OCI-M2 (cell line): Measurements from ENCODE around the gene ETV1.

Source experiments
- DNase-seq: peaks from one replicate; lab custom pipeline; 2025; ENCODE audit not compliant: unreplicated experiment; lab: John Stamatoyannopoulos, UW

The ETV1 gene

DNA sequence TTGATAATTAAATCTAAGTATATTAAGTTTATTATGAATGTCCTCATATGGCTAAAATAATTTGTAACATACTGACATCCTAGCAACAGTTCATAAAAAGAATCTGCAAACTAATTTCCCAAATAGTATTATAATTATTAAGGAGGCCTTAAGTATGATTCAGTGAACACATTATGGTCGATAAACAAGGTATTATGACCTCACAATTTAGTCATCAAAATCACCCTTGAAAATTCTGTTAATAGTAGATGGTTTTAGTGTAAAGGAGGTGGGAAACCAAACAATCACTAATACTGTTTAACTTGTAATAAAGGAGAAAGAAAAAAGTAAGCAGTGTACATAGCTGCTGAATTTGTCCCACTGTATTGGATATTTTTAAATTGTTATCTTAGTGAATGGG, 2.1 kb downstream of the ETV1 start:
- DNase-seq: no peak

DNA sequence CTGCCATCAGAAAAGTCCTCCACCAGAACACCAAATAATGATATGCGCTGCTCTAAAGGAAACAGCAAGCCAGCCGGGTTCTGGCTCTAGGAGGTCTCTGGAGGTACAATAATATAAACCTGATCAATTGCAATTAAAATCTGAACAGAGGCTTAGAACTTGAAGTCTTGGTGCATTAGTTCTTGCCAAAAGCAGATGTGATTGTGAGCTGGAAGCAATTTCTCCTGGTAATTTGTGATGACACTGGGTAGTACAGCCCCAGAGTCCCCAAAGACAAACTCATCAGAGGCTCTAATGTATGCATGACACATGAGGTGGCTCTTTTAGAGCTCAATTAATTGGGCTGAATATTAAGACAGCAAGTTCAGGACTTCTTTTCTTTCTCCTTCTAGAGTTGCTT, 3.3 kb downstream of the ETV1 start:
- DNase-seq: no peak

DNA sequence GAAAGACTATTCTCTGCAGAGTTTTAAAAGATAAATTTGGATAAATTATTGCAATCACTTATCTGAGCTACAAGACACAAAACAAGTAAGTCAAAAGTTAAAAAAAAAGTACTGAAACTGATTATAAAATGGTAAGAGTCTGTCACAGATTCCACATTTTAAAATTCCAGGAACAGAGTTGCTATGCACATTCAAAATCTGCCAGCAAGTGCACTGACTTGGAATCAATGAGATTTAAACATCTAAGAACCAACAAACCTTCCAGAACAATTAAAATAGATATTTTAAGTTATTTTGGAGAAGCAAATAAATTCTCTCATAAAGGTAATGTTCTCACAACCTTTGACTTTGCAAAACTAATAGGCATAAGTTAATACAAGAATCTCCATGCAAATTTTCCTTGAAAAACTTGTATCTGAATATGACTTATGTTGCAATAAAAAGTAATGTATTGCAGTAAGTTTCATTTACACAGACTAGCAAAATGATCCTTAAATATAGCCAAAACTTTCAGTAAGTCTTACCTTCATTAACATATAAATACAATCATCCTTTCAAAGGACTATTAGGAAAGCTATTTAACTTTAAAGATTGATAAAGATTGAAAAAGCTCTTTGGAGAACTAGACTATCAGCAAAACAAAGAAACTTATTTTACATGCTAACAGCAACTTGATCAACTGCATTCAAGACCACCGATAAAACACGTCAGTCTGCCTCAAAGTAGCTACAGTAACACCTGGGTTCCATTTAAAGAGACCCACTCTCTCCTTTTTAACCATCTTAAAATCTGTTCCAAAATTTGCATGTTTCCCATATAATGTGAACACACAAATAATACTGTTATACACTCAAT, 4.4 kb downstream of the ETV1 start:
- DNase-seq: no peak

DNA sequence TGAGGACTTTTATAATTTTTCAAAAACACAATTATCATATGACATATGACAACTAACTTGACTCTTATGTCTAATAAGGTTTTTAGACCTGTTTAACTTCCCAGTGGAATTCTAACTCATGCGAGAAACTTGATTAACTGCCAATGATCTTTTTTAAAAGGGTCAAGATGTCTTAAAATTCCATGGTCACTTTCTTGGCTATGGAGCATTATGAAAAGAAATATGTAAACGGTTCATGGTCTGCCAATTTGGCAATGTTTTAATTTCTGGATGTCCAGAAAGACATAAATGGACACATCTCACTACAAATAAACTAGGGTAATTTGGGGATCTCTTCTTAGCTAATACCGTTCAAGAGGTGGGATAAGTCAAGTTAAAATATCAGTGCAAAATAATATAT, 5.4 kb downstream of the ETV1 start:
- DNase-seq: no peak

- DNase-seq: no peak
Measured at GRCh38 chr7:13982940-13983677, 6.4 kb downstream of the ETV1 start.

GRCh38 chr7:13981070-13981469, 8.4 kb downstream of the ETV1 start:
- no peak for DNase-seq

DNA sequence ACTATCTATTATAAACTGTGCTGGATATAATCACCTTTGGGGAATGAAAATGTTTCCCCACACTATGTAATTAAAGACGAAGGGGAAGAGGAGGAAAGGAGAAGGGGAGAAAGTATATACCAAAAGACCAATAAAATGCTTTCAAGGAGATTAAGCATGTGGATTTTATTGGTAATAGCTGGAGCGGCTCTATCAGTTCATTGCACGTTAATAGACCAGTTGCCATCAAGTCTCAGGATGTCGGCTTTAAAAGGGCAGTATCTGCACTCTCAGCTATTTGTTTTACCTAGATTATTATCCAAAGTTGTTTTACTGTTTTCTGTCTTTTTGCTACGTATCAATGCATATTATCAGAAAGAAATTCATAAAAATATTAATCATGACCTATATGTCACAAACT, 9.0 kb downstream of the ETV1 start:
- DNase-seq: no peak

- no peak for DNase-seq
Measured at GRCh38 chr7:13979671-13980435, 9.6 kb downstream of the ETV1 start.

- DNase-seq: no peak
Measured at GRCh38 chr7:13976594-13976993, 12.9 kb downstream of the ETV1 start.

- no peak for DNase-seq
Measured at GRCh38 chr7:13965077-13965476, 24.4 kb downstream of the ETV1 start.

GRCh38 chr7:13963925-13964324, 25.5 kb downstream of the ETV1 start:
- no peak for DNase-seq

- no peak for DNase-seq
Measured at GRCh38 chr7:13955494-13955893, 34.0 kb downstream of the ETV1 start.

- DNase-seq: no peak
Measured at GRCh38 chr7:13953368-13953767, 36.1 kb downstream of the ETV1 start.

DNA sequence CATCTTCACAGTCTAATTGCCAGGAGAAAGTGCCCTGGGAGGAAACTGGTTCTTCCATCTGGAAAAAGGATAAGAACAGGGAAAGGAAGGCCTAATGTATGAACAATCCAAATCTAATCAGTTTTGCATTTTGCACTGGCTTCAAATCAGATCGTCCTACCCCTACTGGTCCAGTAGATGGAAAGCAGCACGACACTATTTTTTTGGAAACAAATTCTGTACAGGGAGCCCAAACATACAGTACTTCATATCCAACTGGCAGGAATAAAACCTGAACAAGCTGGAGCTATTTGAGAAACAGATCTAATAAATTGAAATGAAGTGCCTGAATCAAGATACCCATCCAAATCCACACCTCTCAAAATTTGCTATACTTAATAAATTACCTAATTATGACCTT, 36.5 kb downstream of the ETV1 start:
- DNase-seq: no peak

GRCh38 chr7:13949939-13950338, 39.5 kb downstream of the ETV1 start:
- no peak for DNase-seq

GRCh38 chr7:13949445-13949844, 40.0 kb downstream of the ETV1 start:
- DNase-seq: no peak

DNA sequence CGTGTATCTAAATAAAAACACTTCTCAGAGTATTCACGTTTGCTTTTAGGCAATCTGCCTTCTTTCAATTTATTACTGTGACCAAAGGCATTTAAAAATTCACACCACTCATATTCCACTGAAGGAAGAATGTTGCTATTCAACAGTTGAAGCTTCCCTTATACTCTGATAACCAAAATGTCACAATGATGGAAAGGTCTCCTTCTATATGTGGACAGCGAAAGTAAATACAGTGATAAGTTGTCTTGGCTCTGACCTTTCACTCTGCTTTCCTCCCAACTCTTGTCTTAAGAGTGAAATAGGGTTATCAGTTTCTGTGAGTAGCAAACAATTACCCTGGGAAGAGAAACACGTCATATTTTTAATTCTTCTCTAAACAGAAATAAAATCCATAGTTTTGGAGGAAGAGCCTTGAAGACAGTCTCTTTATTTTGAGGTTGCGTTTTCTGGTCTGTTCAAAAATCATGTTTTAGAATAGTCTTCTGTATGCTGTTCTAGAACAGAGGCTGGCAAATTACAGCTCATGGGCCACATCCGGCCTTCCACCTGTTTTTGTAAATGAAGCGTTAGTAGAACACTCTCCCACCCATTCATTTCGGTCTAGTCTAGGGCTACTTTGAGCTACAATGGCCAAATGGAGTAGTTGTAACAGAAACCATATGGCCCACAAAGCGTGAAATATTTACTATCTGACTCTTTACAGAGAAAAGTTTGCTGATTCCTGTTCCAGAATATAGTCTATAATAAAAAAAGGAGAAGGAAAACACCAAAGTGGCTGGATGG, 41.3 kb downstream of the ETV1 start:
- no peak for DNase-seq

DNA sequence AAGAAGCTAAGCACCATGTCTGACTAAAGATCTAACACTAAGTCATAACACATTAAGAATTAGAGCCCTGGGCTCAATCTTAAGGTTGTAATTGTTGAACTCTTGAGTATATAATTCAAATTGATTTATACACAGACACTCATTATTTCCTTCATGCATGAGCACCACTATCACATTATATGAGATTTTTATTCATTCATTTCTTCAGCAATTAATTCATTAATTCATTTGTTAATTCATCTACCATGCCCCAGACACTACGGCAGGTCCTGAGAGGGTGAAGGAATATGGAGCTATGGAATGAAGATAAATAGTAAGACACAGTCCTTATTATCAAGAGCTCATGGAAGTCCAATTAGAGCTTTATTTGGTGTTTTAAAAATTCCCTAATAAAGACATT, 41.9 kb downstream of the ETV1 start:
- DNase-seq: no peak

- no peak for DNase-seq
Measured at GRCh38 chr7:13946181-13946580, 43.3 kb downstream of the ETV1 start.

- no peak for DNase-seq
Measured at GRCh38 chr7:13945670-13946069, 43.8 kb downstream of the ETV1 start.

GRCh38 chr7:13933536-13933935, 55.9 kb downstream of the ETV1 start:
- DNase-seq: no peak
